Measurements from ENCODE around the gene ANO1.
A peak's percentile ranks its signal among the peaks of the same experiment; 100 is the strongest.

Gene ANO1

GRCh38 chr11:70095541-70096252 lies 17.6 kb downstream of the ANO1 start:
- no peak for DNase-seq (ENCODE audit: low spot score)

GRCh38 chr11:70097783-70098563 lies 19.9 kb downstream of the ANO1 start:
- no peak for DNase-seq (ENCODE audit: low spot score)

GRCh38 chr11:70098936-70099335 lies 20.8 kb downstream of the ANO1 start:
- DNase-seq (ENCODE audit: low spot score), result no peak

- DNase-seq (ENCODE audit: low spot score), result no peak
Observed at GRCh38 chr11:70099578-70100279, 21.6 kb downstream of the ANO1 start.

GRCh38 chr11:70100280-70100603 lies 22.1 kb downstream of the ANO1 start:
- DNase-seq (ENCODE audit: low spot score), result no peak

GRCh38 chr11:70100791-70101190 lies 22.7 kb downstream of the ANO1 start:
- DNase-seq (ENCODE audit: low spot score), result no peak

- DNase-seq (ENCODE audit: low spot score), result no peak
Observed at GRCh38 chr11:70103256-70103975, 25.3 kb downstream of the ANO1 start.

- peak; percentile 54 for DNase-seq (ENCODE audit: low spot score)
Observed at GRCh38 chr11:70104419-70104818, 26.3 kb downstream of the ANO1 start.

GRCh38 chr11:70104961-70105360 lies 26.8 kb downstream of the ANO1 start:
- no peak for DNase-seq (ENCODE audit: low spot score)

GRCh38 chr11:70105369-70105754 lies 27.2 kb downstream of the ANO1 start:
- DNase-seq (ENCODE audit: low spot score), result no peak

- no peak for DNase-seq (ENCODE audit: low spot score)
Observed at GRCh38 chr11:70105755-70106571, 27.8 kb downstream of the ANO1 start.

- DNase-seq (ENCODE audit: low spot score), result no peak
Observed at GRCh38 chr11:70106757-70107156, 28.6 kb downstream of the ANO1 start.

GRCh38 chr11:70107191-70107590 lies 29.1 kb downstream of the ANO1 start:
- DNase-seq (ENCODE audit: low spot score), result no peak

- DNase-seq (ENCODE audit: low spot score), result no peak
Observed at GRCh38 chr11:70107756-70108155, 29.6 kb downstream of the ANO1 start.

GRCh38 chr11:70108250-70108649 lies 30.1 kb downstream of the ANO1 start:
- no peak for DNase-seq (ENCODE audit: low spot score)

- no peak for DNase-seq (ENCODE audit: low spot score)
Observed at GRCh38 chr11:70109006-70109405, 30.9 kb downstream of the ANO1 start.

GRCh38 chr11:70109903-70110302 lies 31.8 kb downstream of the ANO1 start:
- no peak for DNase-seq (ENCODE audit: low spot score)

- no peak for DNase-seq (ENCODE audit: low spot score)
Observed at GRCh38 chr11:70110538-70111055, 32.5 kb downstream of the ANO1 start.

GRCh38 chr11:70111269-70112016 lies 33.3 kb downstream of the ANO1 start:
- DNase-seq (ENCODE audit: low spot score), result peak; percentile 46

- no peak for DNase-seq (ENCODE audit: low spot score)
Observed at GRCh38 chr11:70112017-70112434, 33.9 kb downstream of the ANO1 start.

- no peak for DNase-seq (ENCODE audit: low spot score)
Observed at GRCh38 chr11:70113801-70114200, 35.7 kb downstream of the ANO1 start.
